ENCODE measurements around the gene OBP2A.

- TF ChIP-seq CTCF (IDR thresholded peaks at IDR 0.05) (no peak), POLR2A (IDR thresholded peaks at IDR 0.05) (no peak)
Observed at GRCh38 chr9:135522137-135522877, 23.6 kb upstream of the OBP2A start.
